GM10847 (cell line): ENCODE measurements around the gene RNPEPL1.

Experiments used
- POLR2A ChIP-seq: IDR thresholded peaks from 2 replicates; pipeline ENCODE4 v1.6.1; 2011; ENCODE audit not compliant: insufficient read length; ENCODE audit errors: extremely low read depth

The RNPEPL1 gene, protein sequence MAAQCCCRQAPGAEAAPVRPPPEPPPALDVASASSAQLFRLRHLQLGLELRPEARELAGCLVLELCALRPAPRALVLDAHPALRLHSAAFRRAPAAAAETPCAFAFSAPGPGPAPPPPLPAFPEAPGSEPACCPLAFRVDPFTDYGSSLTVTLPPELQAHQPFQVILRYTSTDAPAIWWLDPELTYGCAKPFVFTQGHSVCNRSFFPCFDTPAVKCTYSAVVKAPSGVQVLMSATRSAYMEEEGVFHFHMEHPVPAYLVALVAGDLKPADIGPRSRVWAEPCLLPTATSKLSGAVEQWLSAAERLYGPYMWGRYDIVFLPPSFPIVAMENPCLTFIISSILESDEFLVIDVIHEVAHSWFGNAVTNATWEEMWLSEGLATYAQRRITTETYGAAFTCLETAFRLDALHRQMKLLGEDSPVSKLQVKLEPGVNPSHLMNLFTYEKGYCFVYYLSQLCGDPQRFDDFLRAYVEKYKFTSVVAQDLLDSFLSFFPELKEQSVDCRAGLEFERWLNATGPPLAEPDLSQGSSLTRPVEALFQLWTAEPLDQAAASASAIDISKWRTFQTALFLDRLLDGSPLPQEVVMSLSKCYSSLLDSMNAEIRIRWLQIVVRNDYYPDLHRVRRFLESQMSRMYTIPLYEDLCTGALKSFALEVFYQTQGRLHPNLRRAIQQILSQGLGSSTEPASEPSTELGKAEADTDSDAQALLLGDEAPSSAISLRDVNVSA

GRCh38 chr2:240567872-240568677, at the start of gene RNPEPL1:
Gene RNPEPL1, plus strand, starts transcription at chr2:240568484. Its CDS starts 103 bp downstream, at chr2:240568587.
- TF ChIP-seq POLR2A: no peak

DNA sequence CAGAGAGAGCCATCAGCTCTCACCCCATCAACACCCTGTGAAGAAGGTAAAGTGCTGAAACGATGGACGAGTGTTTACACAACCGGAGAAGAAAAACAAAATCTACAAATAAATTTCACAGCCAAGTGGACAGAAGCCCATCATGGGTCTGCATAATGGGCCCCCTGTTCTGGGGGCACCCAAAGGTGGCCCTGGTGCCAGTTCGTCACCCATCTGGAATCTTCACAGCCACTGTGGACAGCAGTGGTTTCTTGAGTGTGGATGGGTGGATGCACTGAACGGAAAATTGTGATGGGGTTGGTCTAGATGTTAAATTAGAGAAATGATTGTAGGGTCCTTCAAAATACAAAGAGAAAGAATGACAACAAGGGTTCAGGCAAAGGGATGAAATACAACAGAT, 49.3 kb upstream of the RNPEPL1 start:
- TF ChIP-seq POLR2A: no peak

DNA sequence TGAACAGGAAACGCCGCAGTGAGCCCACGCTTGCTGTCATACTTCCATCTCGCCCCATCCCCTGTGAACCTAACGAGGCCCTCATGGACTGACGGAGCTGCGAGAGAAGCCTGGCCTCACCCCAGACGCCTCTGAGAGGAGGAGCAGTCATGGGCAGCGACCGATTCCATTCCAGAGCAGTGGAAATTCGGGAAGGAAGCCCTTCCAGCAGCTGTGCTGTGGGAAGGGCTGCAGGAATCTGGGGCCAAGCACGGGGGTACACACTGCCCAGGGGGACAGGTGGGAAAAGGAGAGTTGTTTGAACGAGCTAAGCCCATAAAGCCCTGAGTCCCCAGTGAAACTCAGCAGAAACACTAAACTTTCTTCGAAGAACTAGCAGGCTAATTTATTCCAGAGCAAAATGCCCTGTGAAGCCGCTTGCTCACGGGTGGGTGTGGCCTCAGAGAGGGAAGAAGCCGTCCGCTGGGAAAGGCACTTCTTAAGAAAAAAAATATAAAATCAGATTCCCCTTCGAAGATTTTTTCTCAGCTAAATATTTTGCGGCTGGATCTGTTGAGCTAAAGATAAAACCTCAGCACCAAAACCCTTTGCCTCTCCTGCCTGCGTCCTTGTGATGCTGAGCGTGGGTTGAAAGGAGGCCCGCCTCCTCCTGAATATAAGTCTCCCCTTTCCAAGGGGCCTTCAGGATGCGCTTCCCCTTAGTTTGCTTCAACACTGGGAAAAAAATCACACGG, 48.7 kb upstream of the RNPEPL1 start:
- TF ChIP-seq POLR2A: no peak

DNA sequence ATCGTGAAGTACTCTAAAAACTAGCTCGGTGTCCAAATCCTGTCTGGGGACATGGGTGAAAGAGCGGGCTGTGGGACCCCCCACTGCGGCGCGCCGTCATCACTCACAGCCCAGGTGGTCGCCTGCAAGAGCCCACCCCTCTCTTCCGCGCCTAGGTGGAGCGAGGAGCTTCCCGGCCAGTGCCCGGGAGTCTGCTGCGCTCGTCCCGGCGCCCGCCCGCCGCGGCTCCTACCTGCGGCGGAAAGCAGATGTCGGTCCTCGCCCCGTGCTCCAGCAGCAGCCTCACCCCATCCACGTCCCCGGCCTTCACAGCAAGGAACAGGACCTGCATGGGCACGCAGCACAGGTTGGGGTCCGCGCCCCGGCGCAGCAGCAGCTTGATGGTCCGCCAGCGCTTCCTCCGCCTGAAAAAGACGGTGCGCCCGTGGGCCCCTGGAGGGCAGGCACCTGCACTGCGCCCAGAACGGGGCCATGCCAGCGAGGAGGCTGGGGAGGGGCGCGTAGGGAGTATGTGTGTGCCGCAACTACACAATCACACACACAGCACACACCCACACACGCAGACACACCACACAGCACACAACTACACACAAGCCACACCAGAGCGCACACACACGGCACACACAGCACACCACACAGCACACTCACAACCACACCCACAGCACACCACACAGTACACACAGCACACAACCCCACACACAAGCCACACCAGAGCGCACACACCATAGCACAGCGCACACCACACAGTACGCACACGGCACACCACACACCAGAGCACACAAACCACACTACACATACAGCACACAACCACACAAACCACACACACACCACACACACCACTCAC, 47.9 kb upstream of the RNPEPL1 start:
- no peak for TF ChIP-seq POLR2A

GRCh38 chr2:240520974-240521350, 47.3 kb upstream of the RNPEPL1 start:
- no peak for TF ChIP-seq POLR2A

DNA sequence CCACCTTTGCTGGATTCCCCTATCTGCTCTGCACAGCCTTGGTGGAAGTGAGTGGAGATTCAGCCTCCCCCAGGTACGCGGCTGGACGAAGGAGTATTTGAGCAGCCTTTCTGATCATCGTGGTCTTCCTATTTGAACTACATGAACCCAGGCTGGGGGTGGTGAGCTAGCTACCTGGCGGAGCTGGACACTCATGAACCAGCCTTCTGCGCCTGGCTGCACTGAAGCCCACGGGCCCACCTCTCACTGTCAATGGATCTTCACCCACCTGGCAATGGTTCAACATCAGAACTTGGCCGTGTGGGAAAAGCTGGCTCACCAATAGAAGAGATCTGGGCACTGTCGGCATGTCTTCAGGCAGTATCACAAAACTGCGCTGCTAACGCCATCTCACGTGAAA, 45.9 kb upstream of the RNPEPL1 start:
- no peak for TF ChIP-seq POLR2A

GRCh38 chr2:240523451-240524281, 44.6 kb upstream of the RNPEPL1 start:
- TF ChIP-seq POLR2A: no peak

DNA sequence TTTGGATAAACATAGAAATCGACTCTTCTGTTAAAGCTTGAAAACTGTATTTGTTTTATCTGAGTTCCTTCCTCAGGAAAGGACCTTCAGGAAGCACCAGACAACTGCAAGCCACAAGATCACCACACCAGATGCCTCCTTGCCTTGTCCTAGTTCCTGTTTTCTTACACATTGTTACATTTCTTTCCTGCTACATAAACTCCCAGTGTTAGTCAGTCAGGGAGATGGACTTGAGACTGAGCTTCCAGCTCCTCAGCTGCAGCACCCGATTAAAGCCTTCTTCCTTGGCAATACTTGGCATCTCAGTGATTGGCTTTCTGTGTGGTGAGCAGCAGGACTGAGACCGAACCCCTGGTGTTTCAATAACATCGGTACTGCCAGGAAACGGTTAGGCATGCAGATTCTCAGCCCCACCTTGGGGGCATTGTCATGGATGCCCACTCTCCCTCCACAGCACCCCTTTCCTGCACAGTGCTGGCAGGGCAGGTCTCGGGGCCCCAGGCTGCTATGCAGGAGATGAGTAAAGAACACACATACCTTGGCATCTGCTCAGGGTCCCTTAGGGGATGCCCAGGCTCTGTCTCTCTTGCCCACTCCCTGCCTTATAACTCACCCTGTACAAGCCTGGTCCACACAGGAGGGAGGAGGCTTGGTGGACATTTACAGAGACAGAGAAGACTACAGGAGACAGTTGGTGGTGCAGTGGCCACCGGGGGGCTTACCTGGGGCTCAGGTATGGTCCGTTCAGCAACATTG, 43.1 kb upstream of the RNPEPL1 start:
- TF ChIP-seq POLR2A: no peak

- TF ChIP-seq POLR2A: no peak
Observed at GRCh38 chr2:240525802-240526201, 42.5 kb upstream of the RNPEPL1 start.

DNA sequence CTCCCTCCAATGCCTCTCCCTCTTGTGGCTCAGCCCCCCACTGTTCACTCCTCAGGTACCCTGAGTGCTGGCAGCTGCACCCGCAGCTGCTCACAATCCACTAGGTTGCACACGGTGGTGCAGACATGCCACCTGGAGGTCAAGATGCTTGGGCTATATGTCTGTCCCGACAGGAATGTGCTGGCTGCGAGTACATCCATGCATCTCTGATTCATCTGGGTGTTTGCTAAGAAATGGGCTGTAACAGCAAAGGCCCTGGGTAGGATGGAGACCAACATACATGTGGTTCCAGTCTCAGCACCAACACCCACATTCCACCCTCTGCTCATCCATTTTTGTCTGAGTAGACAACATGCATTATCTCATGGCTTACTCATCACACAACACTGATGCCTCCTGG, 41.8 kb upstream of the RNPEPL1 start:
- TF ChIP-seq POLR2A: no peak

DNA sequence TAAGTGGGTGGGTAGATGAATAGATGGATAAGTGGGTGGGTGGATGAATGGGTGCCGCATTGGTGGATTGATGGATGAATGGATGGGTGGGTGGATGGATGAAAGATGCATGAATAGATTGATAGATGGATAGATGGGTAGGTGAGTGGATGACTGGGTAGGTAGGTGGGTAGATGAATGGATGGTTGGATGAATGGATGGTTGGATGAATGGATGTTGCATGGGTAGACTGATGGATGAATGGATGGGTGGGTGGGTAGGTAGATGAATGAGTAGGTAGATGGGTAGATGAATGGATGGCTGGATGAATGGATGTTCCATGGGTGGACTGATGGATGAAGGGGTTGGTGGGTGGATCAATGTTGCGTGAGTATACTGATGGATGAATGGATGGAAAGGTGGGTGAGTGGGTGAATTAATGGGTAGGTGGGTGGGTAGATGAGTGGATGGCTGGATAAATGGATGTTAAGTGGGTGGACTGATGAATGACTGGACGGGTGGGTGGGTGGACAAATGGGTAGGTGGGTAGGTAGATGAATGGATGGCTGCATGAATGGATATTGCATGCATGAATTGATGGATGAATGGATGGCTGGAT, 41.0 kb upstream of the RNPEPL1 start:
- no peak for TF ChIP-seq POLR2A

- no peak for TF ChIP-seq POLR2A
Observed at GRCh38 chr2:240528406-240529040, 39.8 kb upstream of the RNPEPL1 start.
